HL-60 (cell line): ENCODE data around the gene IL23R.

ENCODE experiments used
- GABPA ChIP-seq: IDR thresholded peaks from 2 replicates; pipeline ENCODE4 v1.6.1; 2012; ENCODE audit warnings: low read depth
- POLR2AphosphoS5 ChIP-seq: IDR thresholded peaks from 2 replicates; pipeline ENCODE4 v1.6.1; 2012; ENCODE audit warnings: low read depth
- TF ChIP-seq, protein P1 (sequence below): IDR thresholded peaks from one replicate; pipeline ENCODE4 v1.5.1; 2011; ENCODE audit warnings: low read length, control low read depth, inconsistent platforms; ENCODE audit not compliant: insufficient read depth

DNA sequence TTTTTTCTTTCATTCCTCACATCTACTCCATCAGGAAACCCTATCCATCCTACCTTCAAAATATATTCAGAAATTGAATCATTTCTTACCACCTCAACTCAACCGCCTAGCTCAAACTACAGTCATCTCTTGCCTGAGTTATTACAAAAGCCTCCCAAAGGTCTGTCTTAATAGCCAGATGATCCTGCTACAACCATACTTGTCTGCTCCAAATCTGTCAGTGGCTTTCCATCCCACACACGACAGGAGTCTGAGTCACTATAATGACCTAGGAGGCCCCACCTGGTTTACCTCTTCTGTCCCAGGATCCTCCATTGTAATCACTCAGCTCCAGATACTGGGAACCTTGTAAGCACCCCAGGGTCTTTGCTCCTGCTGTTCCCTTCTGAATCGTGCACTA lies 104.3 kb downstream of the IL23R start:
- TF ChIP-seq, protein P1, sequence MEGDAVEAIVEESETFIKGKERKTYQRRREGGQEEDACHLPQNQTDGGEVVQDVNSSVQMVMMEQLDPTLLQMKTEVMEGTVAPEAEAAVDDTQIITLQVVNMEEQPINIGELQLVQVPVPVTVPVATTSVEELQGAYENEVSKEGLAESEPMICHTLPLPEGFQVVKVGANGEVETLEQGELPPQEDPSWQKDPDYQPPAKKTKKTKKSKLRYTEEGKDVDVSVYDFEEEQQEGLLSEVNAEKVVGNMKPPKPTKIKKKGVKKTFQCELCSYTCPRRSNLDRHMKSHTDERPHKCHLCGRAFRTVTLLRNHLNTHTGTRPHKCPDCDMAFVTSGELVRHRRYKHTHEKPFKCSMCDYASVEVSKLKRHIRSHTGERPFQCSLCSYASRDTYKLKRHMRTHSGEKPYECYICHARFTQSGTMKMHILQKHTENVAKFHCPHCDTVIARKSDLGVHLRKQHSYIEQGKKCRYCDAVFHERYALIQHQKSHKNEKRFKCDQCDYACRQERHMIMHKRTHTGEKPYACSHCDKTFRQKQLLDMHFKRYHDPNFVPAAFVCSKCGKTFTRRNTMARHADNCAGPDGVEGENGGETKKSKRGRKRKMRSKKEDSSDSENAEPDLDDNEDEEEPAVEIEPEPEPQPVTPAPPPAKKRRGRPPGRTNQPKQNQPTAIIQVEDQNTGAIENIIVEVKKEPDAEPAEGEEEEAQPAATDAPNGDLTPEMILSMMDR = no peak
- no peak for TF ChIP-seq POLR2AphosphoS5
- TF ChIP-seq GABPA = no peak
